ENCODE measurements around the gene GJB3.

DNA sequence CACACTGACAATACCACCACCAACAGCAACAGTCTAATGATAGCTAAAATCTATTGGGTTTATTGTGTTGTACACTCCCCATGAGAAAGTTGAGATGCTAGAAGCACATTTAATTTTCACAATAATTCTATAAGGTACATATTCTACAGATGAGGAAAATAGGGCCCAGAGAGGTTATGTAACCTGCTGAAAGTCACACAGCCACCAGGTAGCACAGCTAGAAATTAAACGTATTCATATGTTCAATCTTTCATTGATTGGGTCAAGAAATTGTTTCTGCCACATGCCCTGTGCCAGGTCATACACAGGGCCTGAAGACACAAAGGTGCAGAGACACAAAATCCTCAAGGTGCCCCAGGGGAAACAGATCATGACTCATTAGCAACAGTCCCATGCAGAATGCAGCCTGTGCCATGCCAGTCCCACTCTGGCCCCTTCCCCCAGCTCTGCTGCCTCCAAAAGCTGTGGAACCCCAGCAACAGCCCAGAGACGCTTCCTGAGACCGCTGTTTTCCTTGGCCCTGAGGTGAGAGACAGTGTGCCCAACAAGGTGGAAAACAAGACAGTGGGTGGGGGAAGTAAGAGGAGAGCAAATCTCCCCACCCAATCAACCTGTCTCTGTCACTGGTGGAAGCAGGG, 43.9 kb downstream of the GJB3 start:
- TF ChIP-seq GATA2 (IDR thresholded peaks at IDR 0.05; ENCODE audit: low read depth, low read length) (no peak), GATA3 (IDR thresholded peaks at IDR 0.05; ENCODE audit: low read depth, low read length) (no peak)
